Endodermal cell (in vitro differentiated cells): ENCODE results near the gene RAD9A. TPM values are rescaled to one million over a fixed set of nuclear protein-coding genes. Genes with fewer than 3 reads are reported as not detected.

ENCODE experiments used
- DNase-seq: peaks from one replicate; pipeline ENCODE4 v3.0.0-alpha.2; 2017
- H3K27ac ChIP-seq: 2 replicates; pipeline ENCODE4 v1.5.1; 2013; ENCODE audit warnings: mild to moderate bottlenecking, low read depth, low read length, moderate library complexity
- H3K27me3 ChIP-seq: 2 replicates; pipeline ENCODE4 v1.6.1; 2013; ENCODE audit warnings: mild to moderate bottlenecking, low read length, moderate library complexity; ENCODE audit not compliant: insufficient read depth, control insufficient read depth, poor library complexity, severe bottlenecking
- H3K36me3 ChIP-seq: 2 replicates; pipeline ENCODE4 v1.7.0; 2013; ENCODE audit warnings: mild to moderate bottlenecking, low read length, moderate library complexity; ENCODE audit not compliant: control insufficient read depth, insufficient read depth
- H3K4me1 ChIP-seq: one replicate; pipeline ENCODE4 v1.7.0; 2013; ENCODE audit warnings: low read length; ENCODE audit not compliant: control insufficient read depth, insufficient read depth
- H3K4me3 ChIP-seq: 2 replicates; pipeline ENCODE4 v1.5.1; 2013; ENCODE audit warnings: mild to moderate bottlenecking, low read length, moderate library complexity
- H3K9ac ChIP-seq: 2 replicates; pipeline ENCODE4 v1.6.1; 2013; ENCODE audit warnings: mild to moderate bottlenecking, low read length, moderate library complexity; ENCODE audit not compliant: poor library complexity, severe bottlenecking; ENCODE audit errors: extremely low read depth
- H3K9me3 ChIP-seq: 2 replicates; pipeline ENCODE4 v1.6.1; 2013; ENCODE audit warnings: mild to moderate bottlenecking, low read length, moderate library complexity; ENCODE audit not compliant: control insufficient read depth
- H3K27ac Mint-ChIP-seq: 2 replicates; pipeline ENCODE4 v1.8.0; 2020; ENCODE audit warnings: mixed read lengths
- H3K27me3 Mint-ChIP-seq: 2 replicates; pipeline ENCODE4 v1.8.0; 2021; ENCODE audit warnings: mild to moderate bottlenecking, mixed read lengths; ENCODE audit not compliant: insufficient read depth
- H3K36me3 Mint-ChIP-seq: 2 replicates; pipeline ENCODE4 v1.8.0; 2020; ENCODE audit warnings: low read depth, mixed read lengths
- H3K4me1 Mint-ChIP-seq: 2 replicates; pipeline ENCODE4 v1.8.0; 2020; ENCODE audit warnings: mixed read lengths
- H3K4me3 Mint-ChIP-seq: 2 replicates; pipeline ENCODE4 v1.8.0; 2020; ENCODE audit warnings: mild to moderate bottlenecking, moderate library complexity, mixed read lengths
- H3K9me3 Mint-ChIP-seq: 2 replicates; pipeline ENCODE4 v1.8.0; 2020; ENCODE audit warnings: mild to moderate bottlenecking, mixed read lengths
- WGBS, 2 experiments: methylation state at CpG; one replicate each; pipeline versions ENCODE4 v1.1.5 to v1.1.7; 2013; ENCODE audit warnings: missing lambda C conversion rate in 2 of 2, mixed read lengths in 1 of 2; ENCODE audit not compliant: insufficient coverage in 1 of 2, insufficient read length in 1 of 2; 5-methylcytosine and 5-hydroxymethylcytosine counted together
- total RNA-seq, 2 donors: library from RNA; stranded (reverse); fragmentation: NEBNext Ultra II Directional in 1 of 2; extraction: Animal tissue kit (Norgen Biotek cat#: 25700) in 1 of 2; gene quantifications; 2 replicates in 1 of 2; 3 replicates in 1 of 2; pipeline ENCODE4 v1.2.1, GENCODE V29; 2021
- TF ChIP-seq, protein P1 (sequence below): fragments of 200-600 bp; sonication (generic); conservative IDR thresholded peaks from 2 replicates; pipeline ENCODE4 v1.5.0; 2021; ENCODE audit warnings: antibody characterized with exemption, mild to moderate bottlenecking

RAD9A gene
- total RNA-seq, 2 donors from 2014 or later = 28.3 to 41.4 TPM

DNA sequence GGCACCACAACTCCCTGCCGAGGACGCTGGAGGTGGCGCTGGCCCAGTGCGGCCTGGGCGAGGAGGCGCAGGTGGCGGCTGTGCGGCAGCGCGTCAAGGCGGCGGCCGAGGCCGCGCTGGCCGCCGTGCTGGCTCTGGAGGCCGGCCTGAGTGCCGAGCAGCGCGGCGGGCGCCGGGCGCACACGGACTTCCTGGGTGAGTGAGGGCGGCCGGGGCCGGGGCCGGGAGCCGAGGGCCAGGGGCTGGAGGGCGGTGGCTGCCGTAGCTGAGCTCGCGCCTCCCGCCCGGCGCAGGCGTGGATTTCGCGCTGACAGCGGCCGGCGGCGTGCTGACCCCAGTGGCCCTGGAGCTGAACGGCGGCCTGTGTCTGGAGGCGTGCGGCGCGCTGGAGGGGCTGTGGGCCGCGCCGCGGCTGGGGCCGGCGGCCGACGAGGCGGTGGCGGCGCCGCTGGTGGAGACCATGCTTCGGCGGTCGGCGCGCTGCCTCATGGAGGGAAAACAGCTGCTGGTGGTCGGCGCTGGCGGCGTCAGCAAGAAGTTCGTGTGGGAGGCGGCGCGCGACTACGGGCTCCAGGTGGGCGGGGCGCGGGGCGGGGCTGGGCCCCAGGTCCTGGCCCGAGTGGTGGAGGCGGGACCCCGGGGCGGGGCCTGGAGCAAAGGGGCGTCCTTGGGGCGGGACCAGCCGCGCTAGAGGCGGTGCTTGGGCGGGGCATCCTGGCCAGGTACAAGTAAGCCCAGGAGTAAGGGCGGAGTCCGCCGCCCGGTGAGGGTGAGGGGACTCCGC, 29.1 kb downstream of the RAD9A start:
- H3K27ac ChIP-seq = no peak overlapping the region
- H3K36me3 Mint-ChIP-seq = no peaks in the 10 kb centered on the region
- peak overlapping the region; percentile 69 for H3K4me3 ChIP-seq

DNA sequence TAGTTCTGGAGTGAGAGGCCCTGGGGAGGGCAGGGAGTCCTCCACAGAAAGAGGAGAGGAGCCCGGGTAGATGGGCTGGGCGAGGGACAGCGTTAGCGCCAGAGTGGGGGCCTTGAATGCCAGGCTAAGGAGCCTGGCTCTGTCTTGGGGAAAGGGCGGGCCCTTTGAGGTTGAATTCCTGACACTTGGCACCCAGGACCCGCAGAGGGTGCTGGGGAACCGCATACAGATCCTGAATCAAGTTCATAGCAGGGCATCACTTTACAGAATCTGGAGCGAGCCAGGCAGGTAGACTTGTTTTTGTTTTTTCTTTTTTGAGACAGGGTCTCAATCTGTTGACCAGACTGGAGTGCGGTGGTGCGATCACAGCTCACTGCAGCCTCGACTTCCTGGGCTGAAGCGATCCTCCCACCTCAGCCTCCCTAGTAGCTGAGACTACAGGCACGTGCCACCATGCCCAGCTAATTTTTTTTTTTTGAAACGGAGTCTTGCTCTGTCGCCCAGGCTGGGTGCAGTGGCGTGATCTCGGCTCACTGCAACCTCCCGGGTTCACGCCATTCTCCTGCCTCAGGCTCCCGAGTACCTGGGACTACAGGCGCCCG, 29.7 kb downstream of the RAD9A start:
- Histone ChIP-seq H3K9ac (no peak overlapping the region), H3K36me3 (no peaks in the 10 kb centered on the region), H3K27ac (no peak overlapping the region), H3K4me3 (no peak overlapping the region), H3K4me1 (no peaks in the 10 kb centered on the region), H3K9me3 (no peaks in the 10 kb centered on the region), H3K27me3 (peaks cover 5% of the 10 kb centered on the region)
- DNase-seq = no peak
- no peaks in the 10 kb centered on the region for H3K9me3 Mint-ChIP-seq
- no peak overlapping the region for H3K27ac Mint-ChIP-seq
- 83 to 86% methylated on average over 20 to 22 of the region's 22 CpGs for WGBS, 2 experiments
- H3K36me3 Mint-ChIP-seq = no peaks in the 10 kb centered on the region
- peaks cover 5% of the 10 kb centered on the region for H3K27me3 Mint-ChIP-seq
- TF ChIP-seq, protein P1, sequence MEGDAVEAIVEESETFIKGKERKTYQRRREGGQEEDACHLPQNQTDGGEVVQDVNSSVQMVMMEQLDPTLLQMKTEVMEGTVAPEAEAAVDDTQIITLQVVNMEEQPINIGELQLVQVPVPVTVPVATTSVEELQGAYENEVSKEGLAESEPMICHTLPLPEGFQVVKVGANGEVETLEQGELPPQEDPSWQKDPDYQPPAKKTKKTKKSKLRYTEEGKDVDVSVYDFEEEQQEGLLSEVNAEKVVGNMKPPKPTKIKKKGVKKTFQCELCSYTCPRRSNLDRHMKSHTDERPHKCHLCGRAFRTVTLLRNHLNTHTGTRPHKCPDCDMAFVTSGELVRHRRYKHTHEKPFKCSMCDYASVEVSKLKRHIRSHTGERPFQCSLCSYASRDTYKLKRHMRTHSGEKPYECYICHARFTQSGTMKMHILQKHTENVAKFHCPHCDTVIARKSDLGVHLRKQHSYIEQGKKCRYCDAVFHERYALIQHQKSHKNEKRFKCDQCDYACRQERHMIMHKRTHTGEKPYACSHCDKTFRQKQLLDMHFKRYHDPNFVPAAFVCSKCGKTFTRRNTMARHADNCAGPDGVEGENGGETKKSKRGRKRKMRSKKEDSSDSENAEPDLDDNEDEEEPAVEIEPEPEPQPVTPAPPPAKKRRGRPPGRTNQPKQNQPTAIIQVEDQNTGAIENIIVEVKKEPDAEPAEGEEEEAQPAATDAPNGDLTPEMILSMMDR = no peak
- H3K4me1 Mint-ChIP-seq = peaks cover 3% of the 10 kb centered on the region
- peak overlapping the region; percentile 46 for H3K4me3 Mint-ChIP-seq

More for the DNA sequence above, 29.1 kb downstream of the RAD9A start:
- peak; percentile 100 for DNase-seq
- Mint-ChIP-seq H3K27ac (no peak overlapping the region), H3K4me3 (peak overlapping the region; percentile 46), H3K4me1 (peaks cover 10% of the 10 kb centered on the region), H3K27me3 (peaks cover 7% of the 10 kb centered on the region), H3K9me3 (no peaks in the 10 kb centered on the region)
- 1 to 4% methylated on average over 11 to 97 of the region's 97 CpGs for WGBS, 2 experiments
- Histone ChIP-seq H3K9me3 (no peaks in the 10 kb centered on the region), H3K9ac (peak overlapping the region; percentile 41), H3K27me3 (peaks cover 5% of the 10 kb centered on the region), H3K4me1 (no peaks in the 10 kb centered on the region), H3K36me3 (no peaks in the 10 kb centered on the region)
- TF ChIP-seq, protein P1 = peak; percentile 18

GRCh38 chr11:67422891-67423290, 31.1 kb downstream of the RAD9A start:
- H3K4me3 ChIP-seq = no peak overlapping the region
- 78 to 83% methylated on average over 4 to 6 of the region's 6 CpGs for WGBS, 2 experiments
- H3K27ac ChIP-seq = no peak overlapping the region
- peaks cover 5% of the 10 kb centered on the region for H3K27me3 ChIP-seq
- peaks cover 5% of the 10 kb centered on the region for H3K27me3 Mint-ChIP-seq
- H3K4me3 Mint-ChIP-seq = no peak overlapping the region
- H3K4me1 Mint-ChIP-seq = peaks cover 3% of the 10 kb centered on the region
- no peaks in the 10 kb centered on the region for H3K36me3 Mint-ChIP-seq
- H3K9ac ChIP-seq = no peak overlapping the region
- TF ChIP-seq, protein P1 = no peak
- H3K9me3 ChIP-seq = no peaks in the 10 kb centered on the region
- H3K36me3 ChIP-seq = no peaks in the 10 kb centered on the region
- peak; percentile 78 for DNase-seq
- H3K9me3 Mint-ChIP-seq = no peaks in the 10 kb centered on the region
- peaks cover 1% of the 10 kb centered on the region for H3K4me1 ChIP-seq
- H3K27ac Mint-ChIP-seq = peak overlapping the region; percentile 45
